GM21619 (cell line): ENCODE results near the gene GPR21.

ENCODE experiments used
- ATAC-seq: cut with Tn5 transposase; IDR thresholded peaks from one replicate; pipeline ENCODE4 v1.9.1; 2021; ENCODE audit not compliant: unreplicated experiment

Gene GPR21

GRCh38 chr9:123033864-123034601 is 566 bp downstream of the GPR21 start:
- ATAC-seq, result no peak

DNA sequence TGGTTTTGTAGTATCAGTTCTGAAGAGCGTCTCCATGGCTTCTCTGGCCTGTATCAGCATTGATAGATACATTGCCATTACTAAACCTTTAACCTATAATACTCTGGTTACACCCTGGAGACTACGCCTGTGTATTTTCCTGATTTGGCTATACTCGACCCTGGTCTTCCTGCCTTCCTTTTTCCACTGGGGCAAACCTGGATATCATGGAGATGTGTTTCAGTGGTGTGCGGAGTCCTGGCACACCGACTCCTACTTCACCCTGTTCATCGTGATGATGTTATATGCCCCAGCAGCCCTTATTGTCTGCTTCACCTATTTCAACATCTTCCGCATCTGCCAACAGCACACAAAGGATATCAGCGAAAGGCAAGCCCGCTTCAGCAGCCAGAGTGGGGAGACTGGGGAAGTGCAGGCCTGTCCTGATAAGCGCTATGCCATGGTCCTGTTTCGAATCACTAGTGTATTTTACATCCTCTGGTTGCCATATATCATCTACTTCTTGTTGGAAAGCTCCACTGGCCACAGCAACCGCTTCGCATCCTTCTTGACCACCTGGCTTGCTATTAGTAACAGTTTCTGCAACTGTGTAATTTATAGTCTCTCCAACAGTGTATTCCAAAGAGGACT is 1.5 kb downstream of the GPR21 start:
- no peak for ATAC-seq

- ATAC-seq, result no peak
These were observed 2.3 kb downstream of the GPR21 start for GRCh38 chr9:123035791-123036190.

GRCh38 chr9:123036893-123037545 is 3.6 kb downstream of the GPR21 start:
- no peak for ATAC-seq

DNA sequence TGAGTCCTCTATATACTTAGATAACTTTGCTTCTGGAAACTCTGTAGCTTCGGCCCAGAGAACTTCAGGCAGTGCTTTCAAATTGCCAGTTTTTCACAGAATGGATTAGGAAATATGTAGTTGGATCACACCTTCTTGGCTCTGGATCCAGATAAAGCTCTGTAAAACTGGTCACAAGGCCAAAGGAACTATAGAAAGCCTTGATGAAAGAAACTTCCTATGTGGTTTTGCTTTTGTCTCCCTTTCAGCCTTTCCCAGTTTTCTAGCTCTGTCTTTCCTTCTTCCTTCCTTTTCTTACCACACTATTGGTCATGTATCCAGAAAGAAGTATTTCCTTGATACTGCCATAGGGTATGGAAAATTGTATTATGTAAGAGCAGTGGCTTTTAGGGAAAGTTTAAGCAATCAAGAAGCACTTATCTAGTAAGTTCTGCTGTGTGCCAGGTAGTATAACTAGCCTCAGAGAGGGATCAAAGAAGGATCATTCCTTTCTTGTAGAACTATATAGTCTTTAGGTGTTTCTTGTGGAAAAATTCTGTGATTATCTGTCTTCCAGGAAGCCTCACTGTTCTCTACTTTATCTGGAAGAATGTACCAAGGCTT is 6.3 kb downstream of the GPR21 start:
- no peak for ATAC-seq

DNA sequence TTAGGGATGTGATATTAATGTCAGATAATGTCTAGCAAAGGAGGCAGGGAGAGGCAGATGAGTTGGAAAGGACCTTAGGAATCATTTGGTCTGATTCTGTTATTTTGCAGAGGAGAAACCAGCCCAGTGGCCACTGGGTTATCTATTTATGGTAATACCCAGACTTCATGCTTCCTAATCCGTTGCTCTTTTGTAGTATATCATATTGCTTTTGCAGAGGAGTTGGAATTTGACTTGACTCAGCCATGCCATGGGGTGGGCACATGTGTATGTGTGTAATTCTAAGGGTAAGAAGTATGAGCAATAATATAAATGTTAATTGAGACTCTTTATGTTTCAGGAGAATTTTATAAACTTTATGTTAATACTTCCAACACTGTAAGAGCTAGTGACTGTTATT is 7.3 kb downstream of the GPR21 start:
- no peak for ATAC-seq

DNA sequence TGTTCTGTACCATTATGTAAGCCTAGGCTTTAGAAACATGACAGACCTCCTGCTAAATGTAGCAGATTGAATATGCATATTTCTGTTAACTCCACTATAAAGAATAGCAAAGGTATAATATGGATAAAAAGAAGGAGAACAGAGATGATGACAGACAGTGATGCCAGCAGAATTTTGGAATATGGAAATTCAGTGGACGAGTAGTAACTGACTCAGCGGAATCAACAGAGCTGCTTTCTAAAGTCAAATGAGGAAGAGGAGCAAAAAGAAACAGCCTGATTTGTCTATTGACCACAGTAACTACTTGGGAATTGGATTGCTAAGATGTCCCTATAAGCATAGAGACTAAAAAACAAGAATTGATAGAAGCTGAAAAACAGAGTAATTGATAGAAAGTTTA is 8.0 kb downstream of the GPR21 start:
- ATAC-seq, result no peak

DNA sequence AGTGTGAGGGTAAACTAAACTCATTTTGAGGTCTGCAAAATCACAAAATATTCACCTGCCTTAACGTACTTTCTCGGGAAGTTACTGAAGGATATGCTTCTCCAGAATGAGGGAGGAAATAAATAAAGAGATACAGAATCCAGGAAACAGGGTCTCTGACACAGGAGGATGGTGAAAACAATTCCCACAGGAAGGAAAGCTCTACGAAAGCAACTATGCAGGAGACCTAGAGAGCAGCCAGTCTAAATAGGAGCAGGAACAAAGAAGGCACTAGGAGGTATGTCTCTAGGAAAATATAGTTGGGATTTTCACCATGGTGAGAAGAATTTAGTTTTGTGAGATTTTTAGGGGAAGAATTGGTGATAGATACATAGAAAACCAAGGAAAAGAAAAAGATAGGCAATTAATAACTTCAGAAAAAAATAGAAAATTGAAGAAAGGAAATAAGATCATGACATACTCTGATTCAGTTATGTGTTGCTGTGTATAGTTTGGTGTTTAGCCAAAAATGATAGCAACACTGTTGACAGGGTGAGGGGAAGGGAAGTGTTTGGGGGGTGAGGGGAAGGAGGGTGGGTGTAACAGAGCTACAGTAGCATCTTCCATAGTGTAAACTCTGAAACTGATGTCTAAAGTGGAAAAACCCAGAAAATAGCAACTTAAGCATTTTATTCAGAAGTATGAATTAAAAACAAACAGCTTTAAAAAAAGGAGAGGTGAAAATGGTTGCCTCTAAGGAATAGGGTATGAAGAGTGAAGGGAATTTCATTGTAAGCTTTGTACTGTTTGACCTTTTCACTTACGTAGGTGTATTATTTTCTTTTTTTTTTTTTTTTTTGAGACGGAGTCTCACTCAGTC is 9.8 kb downstream of the GPR21 start:
- no peak for ATAC-seq

DNA sequence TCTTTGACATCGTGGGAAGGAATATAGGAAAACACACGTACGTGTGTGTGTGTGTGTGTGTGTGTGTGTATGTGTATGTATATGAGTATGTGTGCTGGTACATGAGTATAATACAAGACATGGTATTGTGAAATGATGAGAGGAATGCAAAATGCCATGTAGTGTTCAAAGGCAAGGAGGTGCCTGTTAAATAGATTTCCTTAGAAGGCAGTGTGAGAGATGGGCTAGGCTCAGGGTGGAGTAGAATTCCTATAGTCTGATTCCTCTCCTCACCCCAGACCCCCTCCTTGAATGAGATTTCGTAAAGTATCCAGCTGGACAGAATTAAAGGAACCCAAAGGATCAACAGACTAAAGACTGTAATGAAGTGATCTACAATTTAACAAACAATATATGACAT is 11.1 kb downstream of the GPR21 start:
- no peak for ATAC-seq

DNA sequence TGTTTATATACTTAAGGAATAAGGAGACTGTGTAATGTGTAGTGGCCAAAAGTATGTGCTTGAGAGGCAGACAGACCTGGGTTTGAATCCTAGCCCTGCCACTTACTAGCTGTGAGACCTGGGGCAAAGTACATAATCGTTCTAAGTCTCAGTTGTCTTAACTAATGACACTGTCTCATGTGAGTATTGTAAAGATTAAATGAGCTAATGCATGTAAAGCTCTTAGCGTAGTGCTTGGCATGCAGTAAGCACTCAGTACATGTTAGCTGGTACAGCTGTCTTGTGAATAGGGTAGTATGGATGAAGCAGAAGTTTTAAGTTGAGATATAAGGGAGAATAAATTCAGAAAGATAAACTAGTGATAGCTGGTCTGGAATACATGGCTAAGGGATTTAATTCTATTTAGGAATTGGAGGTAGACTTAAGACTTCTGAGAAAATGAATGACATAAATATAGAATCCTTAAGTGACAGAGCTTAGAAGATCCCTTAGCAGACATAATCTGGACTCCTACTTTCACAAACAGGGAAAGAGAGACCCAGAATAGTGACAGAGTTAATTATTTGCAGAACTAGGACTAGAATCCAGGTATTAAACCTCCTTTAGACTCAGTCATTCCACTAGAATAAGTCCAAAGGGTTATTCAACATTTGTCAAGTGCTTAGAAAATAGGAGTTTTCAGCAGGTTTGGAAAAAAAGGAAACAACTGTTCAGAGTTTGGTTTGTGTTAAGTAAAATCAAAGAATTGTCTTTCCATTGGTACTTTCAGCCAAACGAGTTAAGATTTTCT is 13.1 kb downstream of the GPR21 start:
- ATAC-seq, result no peak

GRCh38 chr9:123048748-123049147 is 15.3 kb downstream of the GPR21 start:
- ATAC-seq, result no peak

GRCh38 chr9:123049589-123050222 is 16.2 kb downstream of the GPR21 start:
- ATAC-seq, result no peak

GRCh38 chr9:123053046-123053445 is 19.6 kb downstream of the GPR21 start:
- no peak for ATAC-seq

DNA sequence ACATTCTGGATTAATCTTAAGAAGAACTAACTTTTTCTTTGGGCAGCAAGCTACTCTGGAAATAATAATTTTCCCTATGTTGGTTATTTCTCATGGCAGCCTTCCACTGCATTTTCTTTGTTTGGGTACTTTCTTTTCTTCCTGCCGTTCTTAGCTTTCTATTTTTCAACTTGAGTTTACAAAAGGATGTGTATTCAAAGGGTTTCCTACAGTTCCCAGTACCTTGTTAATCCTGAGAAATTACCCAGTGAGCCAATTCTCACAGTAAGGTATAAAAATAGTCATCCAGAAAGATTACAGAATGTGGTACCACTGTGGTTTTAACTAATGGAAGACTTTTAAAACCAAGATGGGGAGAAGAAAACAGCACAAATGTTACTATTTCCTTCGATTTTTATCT is 20.2 kb downstream of the GPR21 start:
- ATAC-seq, result no peak

GRCh38 chr9:123058834-123059233 is 25.4 kb downstream of the GPR21 start:
- no peak for ATAC-seq

DNA sequence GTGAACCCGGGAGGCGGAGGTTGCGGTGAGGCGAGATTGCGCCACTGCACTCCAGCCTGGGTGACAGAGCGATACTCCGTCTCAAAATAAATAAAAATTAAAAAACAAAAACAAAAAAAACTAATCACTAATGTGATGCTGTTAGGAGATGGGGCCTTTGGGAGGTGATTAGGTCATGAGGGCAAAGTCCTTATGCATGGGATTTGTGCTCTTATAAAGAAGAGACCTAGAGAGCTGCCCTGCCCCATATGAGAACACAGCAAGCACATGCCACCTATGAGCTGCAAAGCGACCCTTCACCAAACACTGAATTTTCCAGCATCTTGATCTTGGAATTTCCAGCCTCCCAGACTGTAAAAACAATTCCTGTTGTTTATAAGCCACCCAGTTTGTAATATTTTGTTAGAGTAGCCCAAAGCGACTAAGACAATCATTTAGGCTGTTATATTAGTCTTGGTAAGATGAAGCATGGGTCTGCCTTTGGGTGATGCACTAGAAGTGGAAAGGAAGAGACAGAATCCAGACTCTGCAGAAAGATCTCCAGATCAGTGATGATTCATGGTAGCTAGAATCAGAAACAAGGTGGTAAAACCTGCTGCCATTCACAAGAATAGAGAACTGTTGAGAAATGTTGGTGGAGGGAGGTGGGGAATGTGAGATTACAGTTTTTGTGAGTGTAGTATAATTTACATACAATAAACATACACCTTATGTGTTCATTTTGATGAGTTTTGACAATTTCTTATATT is 26.2 kb downstream of the GPR21 start:
- no peak for ATAC-seq

DNA sequence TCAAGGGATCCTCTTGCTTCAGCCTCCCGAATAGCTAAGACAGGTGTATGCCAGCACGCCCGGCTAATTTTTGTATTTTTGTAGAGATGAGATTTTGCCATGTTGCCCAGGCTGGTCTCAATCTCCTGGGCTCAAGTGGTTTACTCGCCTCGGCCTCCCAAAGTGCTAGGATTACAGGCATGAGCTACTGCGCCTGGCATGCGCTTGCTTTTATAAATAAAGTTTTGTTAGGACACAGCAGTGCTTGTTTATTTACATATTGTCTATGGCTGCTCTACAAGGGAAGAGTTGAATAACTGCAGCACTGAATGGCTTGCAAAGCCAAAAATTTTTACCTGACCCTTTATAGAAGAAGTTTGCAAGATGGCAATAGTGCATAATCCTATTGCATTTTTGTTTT is 27.7 kb downstream of the GPR21 start:
- no peak for ATAC-seq

DNA sequence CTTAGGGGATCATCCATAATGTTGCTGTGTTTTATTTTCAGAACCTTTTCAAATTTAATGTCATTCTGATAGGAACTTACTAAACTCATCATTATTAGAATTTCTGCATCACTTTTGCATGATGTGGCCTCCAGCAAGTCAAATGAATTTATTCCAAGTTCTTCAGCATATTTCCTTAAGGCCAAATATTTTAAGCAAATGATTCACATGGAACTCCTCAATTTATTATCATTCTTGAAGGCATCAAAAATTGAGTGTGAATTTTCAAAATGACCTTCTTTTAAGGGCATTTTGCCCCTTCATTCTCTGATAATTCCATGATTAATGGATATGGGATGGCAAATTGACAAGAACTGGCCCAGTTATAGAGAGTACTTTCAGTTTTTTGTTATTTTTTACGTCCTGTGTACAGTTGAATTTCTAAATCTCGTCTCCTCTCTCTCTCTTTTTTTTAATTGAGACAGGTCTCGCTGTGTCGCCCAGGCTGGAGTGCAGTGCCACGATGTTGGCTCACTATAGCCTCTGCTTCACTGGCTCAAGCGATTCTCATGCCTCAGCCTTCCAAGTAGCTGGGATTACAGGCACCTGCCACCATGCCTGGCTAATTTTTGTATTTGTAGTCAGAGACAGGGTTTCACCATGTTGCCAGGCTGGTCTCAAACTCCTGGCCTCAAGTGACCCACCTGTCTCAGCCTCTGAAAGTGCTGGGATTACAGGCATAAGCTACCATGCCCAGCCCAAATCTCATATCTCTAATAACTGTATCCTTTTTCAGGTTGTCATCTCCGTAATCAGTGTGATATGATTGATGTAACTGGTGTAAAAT is 29.1 kb downstream of the GPR21 start:
- no peak for ATAC-seq
